Body of pancreas (tissue), 4 donors: ENCODE results near the gene TMEM30B. TPM values are rescaled to one million over a fixed set of nuclear protein-coding genes. Genes with fewer than 3 reads are reported as not detected.
A peak's percentile ranks its signal among the peaks of the same experiment; 100 is the strongest.

ENCODE experiments used
- ATAC-seq: fragments of 150-250 bp; one replicate; pipeline ENCODE4 v1.9.1; 2016
- DNase-seq, 4 donors: peaks; one replicate each; pipeline ENCODE4 v3.0.0-alpha.2; 2019
- H3K27ac ChIP-seq, 4 donors: fragments of 200-600 bp; sonication (generic); 1 replicate in 3 of 4; 2 replicates in 1 of 4; pipeline versions ENCODE4 v1.5.1 to v1.6.1; 2016 to 2019; ENCODE audit warnings: mild to moderate bottlenecking in 1 of 4, mixed read lengths in 1 of 4, moderate library complexity in 1 of 4
- H3K27me3 ChIP-seq, 2 donors: fragments of 200-600 bp; sonication (generic); one replicate each; pipeline ENCODE4 v1.6.0; 2016; ENCODE audit warnings: mild to moderate bottlenecking in 1 of 2
- H3K36me3 ChIP-seq, 2 donors: fragments of 200-600 bp; sonication (generic); replicated peaks in 1 of 2; 2 replicates each; pipeline ENCODE4 v1.5.1; 2016; ENCODE audit warnings: low read depth in 2 of 2; ENCODE audit not compliant: insufficient read depth in 1 of 2
- H3K4me1 ChIP-seq: fragments of 200-600 bp; sonication (generic); one replicate; pipeline ENCODE4 v1.6.0; 2016
- H3K4me3 ChIP-seq, 2 donors: fragments of 200-600 bp; sonication (generic); 1 replicate in 1 of 2; 2 replicates in 1 of 2; pipeline ENCODE4 v1.5.1; 2016 to 2019
- H3K9me3 ChIP-seq, 3 donors: fragments of 200-600 bp; sonication (generic); 1 replicate in 2 of 3; 2 replicates in 1 of 3; pipeline ENCODE4 v1.5.1; 2016
- POLR2A ChIP-seq, 3 donors: fragments of 450-650 bp; IDR thresholded peaks; one replicate each; pipeline ENCODE4 v1.6.1; 2016; ENCODE audit warnings: antibody characterized with exemption in 3 of 3, mild to moderate bottlenecking in 2 of 3
- WGBS, 2 donors: methylation state at CpG; one replicate each; pipeline ENCODE4 v1.1.5; 2017; 5-methylcytosine and 5-hydroxymethylcytosine counted together
- intact Hi-C: fragments of 100-400 bp; cut with DNase I; formaldehyde crosslinking; loops from one replicate; pipeline ENCODE4 v1.15.1; 2023
- total RNA-seq, 2 donors: library from RNA; depleted of rRNA; stranded (reverse); fragments of >200 nt; gene quantifications; one replicate each; pipeline ENCODE4 v1.1.0, GENCODE V29; 2016
- TF ChIP-seq, protein P1 (sequence below), 7 experiments: fragments of 450-650 bp in 4 of 7; fragments of 200-600 bp in 3 of 7; sonication (generic) in 3 of 7; IDR thresholded peaks; one replicate each; pipeline ENCODE4 v1.5.1; 2016 to 2019; ENCODE audit warnings: antibody characterized with exemption in 7 of 7

The TMEM30B gene
- total RNA-seq, 2 donors from 2014 or later = 14.5 to 30.4 TPM

DNA sequence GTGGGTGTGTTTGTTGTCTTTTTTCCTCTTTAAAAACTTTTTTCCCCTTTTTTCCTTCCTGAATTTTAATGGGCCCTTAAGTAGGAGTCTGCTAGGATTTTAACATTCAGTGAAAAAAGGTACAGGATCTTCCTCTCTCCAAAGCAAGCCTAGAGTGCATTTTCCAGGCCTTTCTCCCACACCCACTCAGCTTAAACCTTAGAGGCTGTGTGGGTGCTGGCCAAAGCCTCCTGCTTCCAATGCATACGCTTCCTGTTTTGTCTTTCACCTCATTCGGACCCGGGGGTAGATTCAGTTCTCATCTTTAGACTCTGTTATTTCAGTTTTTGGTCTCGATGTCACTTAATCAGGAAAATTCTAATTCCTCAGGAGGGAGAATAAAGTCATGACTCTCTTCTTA is 51.2 kb downstream of the TMEM30B start:
- no peak for TF ChIP-seq POLR2A (IDR thresholded peaks at IDR 0.05)
- TF ChIP-seq, protein P1, sequence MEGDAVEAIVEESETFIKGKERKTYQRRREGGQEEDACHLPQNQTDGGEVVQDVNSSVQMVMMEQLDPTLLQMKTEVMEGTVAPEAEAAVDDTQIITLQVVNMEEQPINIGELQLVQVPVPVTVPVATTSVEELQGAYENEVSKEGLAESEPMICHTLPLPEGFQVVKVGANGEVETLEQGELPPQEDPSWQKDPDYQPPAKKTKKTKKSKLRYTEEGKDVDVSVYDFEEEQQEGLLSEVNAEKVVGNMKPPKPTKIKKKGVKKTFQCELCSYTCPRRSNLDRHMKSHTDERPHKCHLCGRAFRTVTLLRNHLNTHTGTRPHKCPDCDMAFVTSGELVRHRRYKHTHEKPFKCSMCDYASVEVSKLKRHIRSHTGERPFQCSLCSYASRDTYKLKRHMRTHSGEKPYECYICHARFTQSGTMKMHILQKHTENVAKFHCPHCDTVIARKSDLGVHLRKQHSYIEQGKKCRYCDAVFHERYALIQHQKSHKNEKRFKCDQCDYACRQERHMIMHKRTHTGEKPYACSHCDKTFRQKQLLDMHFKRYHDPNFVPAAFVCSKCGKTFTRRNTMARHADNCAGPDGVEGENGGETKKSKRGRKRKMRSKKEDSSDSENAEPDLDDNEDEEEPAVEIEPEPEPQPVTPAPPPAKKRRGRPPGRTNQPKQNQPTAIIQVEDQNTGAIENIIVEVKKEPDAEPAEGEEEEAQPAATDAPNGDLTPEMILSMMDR (IDR thresholded peaks at IDR 0.05) = no peak
- DNase-seq (no peak), ATAC-seq (no peak)
- no peaks in the 10 kb centered on the region for H3K27me3 ChIP-seq
- H3K9me3 ChIP-seq = no peaks in the 10 kb centered on the region
- no peaks in the 10 kb centered on the region for H3K36me3 ChIP-seq
- 68 to 77% methylated on average over 4 of the region's 4 CpGs for WGBS, 2 donors
- no peak overlapping the region for H3K4me3 ChIP-seq
- H3K27ac ChIP-seq = no peak overlapping the region
- intact Hi-C loops = no loop called here
- H3K4me1 ChIP-seq = peaks cover 10% of the 10 kb centered on the region

DNA sequence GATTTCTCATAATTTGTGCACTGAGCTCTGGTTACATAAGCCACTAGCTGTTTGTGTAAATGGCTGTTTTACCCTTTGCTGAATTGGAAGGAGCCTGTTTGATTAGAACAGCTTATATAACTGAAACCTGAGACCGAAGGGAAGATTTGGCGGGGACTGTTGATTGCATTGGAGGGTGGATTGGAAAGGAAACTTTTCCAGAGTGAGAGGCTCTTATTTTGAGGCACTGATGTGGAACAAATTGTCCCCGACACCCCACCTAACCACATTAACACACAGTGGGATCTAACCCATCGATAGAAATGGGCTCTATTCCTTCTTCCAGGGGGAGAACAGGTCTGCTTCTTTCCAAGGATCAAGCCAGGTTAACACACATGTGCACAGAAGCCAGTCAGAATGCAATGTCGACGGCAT is 51.7 kb downstream of the TMEM30B start:
- peak overlapping the region in 2 of 4 donors; percentile 6 to 15 for H3K27ac ChIP-seq
- H3K4me3 ChIP-seq = no peak overlapping the region
- H3K36me3 ChIP-seq = no peaks in the 10 kb centered on the region
- peak; percentile 96 for ATAC-seq
- TF ChIP-seq, protein P1 (IDR thresholded peaks at IDR 0.05) = no peak
- TF ChIP-seq POLR2A (IDR thresholded peaks at IDR 0.05) = no peak
- WGBS, 2 donors = 30 to 32% methylated on average over 6 of the region's 6 CpGs
- no peaks in the 10 kb centered on the region for H3K27me3 ChIP-seq
- no peaks in the 10 kb centered on the region for H3K9me3 ChIP-seq
- intact Hi-C loops = no loop called here
- peaks cover 10% of the 10 kb centered on the region for H3K4me1 ChIP-seq
- peak; percentile 16 to 42 (median 27) for DNase-seq

DNA sequence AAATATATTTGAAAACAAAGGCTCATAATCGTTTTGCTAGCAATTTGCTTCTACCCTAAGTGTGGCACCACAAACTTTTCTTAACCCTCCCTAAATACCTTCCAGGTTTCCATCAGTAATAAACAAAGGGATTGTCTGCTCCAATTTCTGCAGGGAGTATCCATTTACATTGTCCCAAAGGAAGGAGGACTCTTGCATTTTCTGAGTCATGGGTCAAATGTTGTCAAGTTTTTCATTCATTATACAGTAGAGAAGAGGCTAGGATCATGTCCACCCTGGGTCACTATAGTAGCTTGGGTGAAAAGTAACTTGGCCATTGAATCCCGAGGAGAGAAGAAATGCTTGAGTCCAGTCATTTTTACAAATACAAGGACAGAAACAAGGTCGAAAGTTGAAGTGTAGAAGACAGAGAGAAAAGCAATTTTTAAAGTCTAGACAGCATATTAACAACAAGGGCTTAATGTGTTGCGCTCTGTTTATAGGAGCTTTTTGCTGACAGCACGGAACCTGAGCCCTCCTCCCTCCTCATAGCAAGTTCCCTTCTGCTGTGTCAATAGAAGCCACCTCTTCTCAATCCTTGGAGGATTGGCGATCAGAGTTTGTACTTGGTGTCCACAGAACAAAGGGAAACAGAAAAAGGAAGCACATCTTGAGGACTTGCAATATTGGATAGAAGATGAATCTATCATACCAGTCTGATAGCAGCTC is 53.1 kb downstream of the TMEM30B start:
- no peak for ATAC-seq
- intact Hi-C loops = no loop called here
- 80 to 86% methylated on average over 6 of the region's 6 CpGs for WGBS, 2 donors

More for the DNA sequence above, 53.1 kb downstream of the TMEM30B start:
- DNase-seq = no peak
- TF ChIP-seq, protein P1 (IDR thresholded peaks at IDR 0.05) = no peak
- TF ChIP-seq POLR2A (IDR thresholded peaks at IDR 0.05) = no peak
- no peak overlapping the region for H3K4me3 ChIP-seq
- no peaks in the 10 kb centered on the region for H3K27me3 ChIP-seq
- peaks cover 10% of the 10 kb centered on the region for H3K4me1 ChIP-seq
- no peaks in the 10 kb centered on the region for H3K36me3 ChIP-seq
- no peaks in the 10 kb centered on the region for H3K9me3 ChIP-seq
- no peak overlapping the region for H3K27ac ChIP-seq

Other genes starting within 250 kb of the TMEM30B start
- gene PRKCH, start 40.2 kb upstream of the TMEM30B start, total RNA-seq = 10 to 100 TPM; 18.2 to 82.4 TPM